Hepatocyte (in vitro differentiated cells): Measurements from ENCODE around the gene TRPV3. TPM values are rescaled to one million over a fixed set of nuclear protein-coding genes. Genes with fewer than 3 reads are reported as not detected.

ENCODE experiments used
- DNase-seq: peaks from one replicate; pipeline ENCODE4 v3.0.0-alpha.2; 2016; ENCODE audit warnings: low spot score
- H2AFZ ChIP-seq: fragments of 200-600 bp; sonication (generic); 2 replicates; pipeline ENCODE4 v1.6.0; 2016; ENCODE audit warnings: antibody characterized with exemption, mild to moderate bottlenecking
- H3K27ac ChIP-seq: fragments of 200-600 bp; sonication (generic); 2 replicates; pipeline ENCODE4 v1.5.1; 2016; ENCODE audit warnings: mild to moderate bottlenecking
- H3K27me3 ChIP-seq: fragments of 200-600 bp; sonication (generic); 2 replicates; pipeline ENCODE4 v1.6.1; 2016
- H3K36me3 ChIP-seq: fragments of 200-600 bp; sonication (generic); replicated peaks from 2 replicates; pipeline ENCODE4 v1.5.1; 2016; ENCODE audit warnings: low read depth; ENCODE audit not compliant: insufficient read depth
- H3K4me1 ChIP-seq: fragments of 200-600 bp; sonication (generic); 2 replicates; pipeline ENCODE4 v1.5.1; 2016; ENCODE audit warnings: mild to moderate bottlenecking, moderate library complexity; ENCODE audit not compliant: insufficient read depth
- H3K4me2 ChIP-seq: fragments of 200-600 bp; sonication (generic); 2 replicates; pipeline ENCODE4 v1.6.0; 2016
- H3K4me3 ChIP-seq: fragments of 200-600 bp; sonication (generic); 2 replicates; pipeline ENCODE4 v1.5.1; 2016; ENCODE audit warnings: mild to moderate bottlenecking
- H3K79me2 ChIP-seq: fragments of 200-600 bp; sonication (generic); 2 replicates; pipeline ENCODE4 v1.6.0; 2017; ENCODE audit warnings: mild to moderate bottlenecking
- H3K9me2 ChIP-seq: fragments of 200-600 bp; sonication (generic); replicated peaks from 2 replicates; pipeline ENCODE4 v1.6.0; 2017; ENCODE audit warnings: mild to moderate bottlenecking; ENCODE audit not compliant: insufficient read depth
- H3K9me3 ChIP-seq: fragments of 200-600 bp; sonication (generic); 2 replicates; pipeline ENCODE4 v1.5.1; 2016; ENCODE audit warnings: low read depth, mild to moderate bottlenecking
- H4K20me1 ChIP-seq: fragments of 200-600 bp; sonication (generic); 2 replicates; pipeline ENCODE4 v1.6.0; 2016; ENCODE audit warnings: mild to moderate bottlenecking; ENCODE audit not compliant: insufficient read depth, poor library complexity, severe bottlenecking
- EZH2 ChIP-seq: fragments of 200-600 bp; sonication (generic); IDR thresholded peaks from 2 replicates; pipeline ENCODE4 v1.6.1; 2016; ENCODE audit warnings: antibody characterized with exemption, mild to moderate bottlenecking, borderline replicate concordance
- EZH2phosphoT487 ChIP-seq: fragments of 200-600 bp; sonication (generic); IDR thresholded peaks from one replicate; pipeline ENCODE4 v1.6.1; 2018; ENCODE audit warnings: antibody characterized with exemption, mild to moderate bottlenecking, low read depth, moderate library complexity; ENCODE audit not compliant: unreplicated experiment, severe bottlenecking
- WGBS: methylation state at CpG from one replicate; pipeline ENCODE4 v1.1.6; 2016; ENCODE audit warnings: low lambda C conversion rate; ENCODE audit errors: missing lambda C conversion rate; 5-methylcytosine and 5-hydroxymethylcytosine counted together
- polyA plus RNA-seq: library from polyadenylated mRNA; unstranded; fragments of >200 nt; fragmentation: Nextera tagmentation; extraction: Ambion mirVana; gene quantifications from 2 replicates; pipeline ENCODE4 v1.2.1, GENCODE V29; 2016
- total RNA-seq: library from RNA; depleted of rRNA; stranded (reverse); fragments of >200 nt; gene quantifications from 2 replicates; pipeline ENCODE4 v1.2.3, GENCODE V29; 2014
- TF ChIP-seq, protein P1 (sequence below): fragments of 200-600 bp; sonication (generic); IDR thresholded peaks from 2 replicates; pipeline ENCODE4 v1.5.1; 2016; ENCODE audit warnings: antibody characterized with exemption, mild to moderate bottlenecking; ENCODE audit not compliant: poor library complexity

The TRPV3 gene
- total and polyA plus RNA-seq, 2 experiments from 2014 or later: 1.4 to 2.6 TPM

DNA sequence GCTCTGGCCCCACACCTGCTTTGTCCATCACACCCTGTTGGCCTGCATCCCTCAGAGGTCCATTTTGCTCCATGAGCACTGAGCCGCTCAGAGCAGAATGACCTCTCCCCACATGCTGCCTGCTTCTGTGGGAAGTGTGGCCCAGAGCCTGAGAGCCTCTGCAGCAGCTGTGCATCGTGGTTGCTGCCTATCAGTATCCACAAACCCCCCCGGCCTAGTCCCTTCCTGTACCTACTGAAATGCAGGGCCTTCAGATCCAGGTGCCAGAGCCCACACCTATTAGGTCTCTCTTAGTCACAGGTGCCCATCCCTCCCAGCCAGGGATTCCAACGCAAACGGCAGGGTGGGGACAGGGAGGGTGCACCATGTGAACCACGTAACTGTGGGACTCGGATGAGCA lies 16.6 kb upstream of the TRPV3 start:
- no peaks in the 10 kb centered on the region for H3K4me1 ChIP-seq

DNA sequence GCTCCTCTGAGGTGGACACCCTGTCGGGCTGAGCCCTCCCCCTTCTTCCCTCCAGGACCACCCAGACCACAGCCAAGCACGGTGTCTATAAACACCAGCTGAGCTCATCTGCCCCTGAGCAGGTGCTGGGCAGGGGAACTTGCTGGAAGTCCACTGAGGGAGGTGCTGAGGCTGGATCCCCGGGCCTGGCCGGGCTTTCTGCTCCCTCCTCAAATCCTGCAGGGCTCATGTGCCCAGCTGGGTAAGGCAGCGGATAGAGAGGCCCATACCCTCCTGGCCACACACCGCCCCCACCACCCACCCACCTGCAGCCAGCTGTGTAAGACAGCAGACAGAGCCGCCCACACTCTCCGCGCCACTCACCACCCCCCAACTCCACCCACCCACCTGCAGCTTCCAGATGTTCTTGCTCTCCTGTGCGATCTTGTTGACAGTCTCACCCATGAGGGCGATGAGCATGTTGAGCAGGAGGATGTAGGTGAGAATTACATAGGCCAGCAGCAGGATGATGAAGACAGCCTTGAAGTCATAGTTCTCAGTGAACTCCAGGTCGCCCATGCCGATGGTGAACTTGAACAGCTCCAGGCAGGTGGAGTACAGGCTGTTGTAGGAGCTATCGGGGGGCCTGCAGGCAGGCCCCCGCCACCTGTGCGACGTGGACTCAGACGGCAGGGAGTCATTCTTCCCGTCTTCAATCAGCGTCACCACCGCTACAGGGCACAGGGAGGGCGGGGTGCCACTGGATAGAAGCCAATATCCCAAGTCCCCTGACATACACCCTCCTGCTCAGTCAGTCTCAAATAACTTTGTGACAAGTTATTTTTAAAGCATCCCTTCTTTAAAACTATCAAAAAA lies 15.9 kb upstream of the TRPV3 start:
- Histone ChIP-seq H3K36me3 (no peaks in the 10 kb centered on the region), H3K9me2 (no peaks in the 10 kb centered on the region), H3K27me3 (no peaks in the 10 kb centered on the region), H2AFZ (no peak overlapping the region), H3K9me3 (no peaks in the 10 kb centered on the region), H3K27ac (no peak overlapping the region), H3K4me2 (no peak overlapping the region), H4K20me1 (no peaks in the 10 kb centered on the region), H3K79me2 (no peaks in the 10 kb centered on the region), H3K4me3 (no peak overlapping the region), H3K4me1 (no peaks in the 10 kb centered on the region)
- 96% methylated on average over 18 of the region's 22 CpGs for WGBS
- no peak for DNase-seq
- no peak for TF ChIP-seq EZH2phosphoT487
- TF ChIP-seq EZH2: no peak
- TF ChIP-seq, protein P1, sequence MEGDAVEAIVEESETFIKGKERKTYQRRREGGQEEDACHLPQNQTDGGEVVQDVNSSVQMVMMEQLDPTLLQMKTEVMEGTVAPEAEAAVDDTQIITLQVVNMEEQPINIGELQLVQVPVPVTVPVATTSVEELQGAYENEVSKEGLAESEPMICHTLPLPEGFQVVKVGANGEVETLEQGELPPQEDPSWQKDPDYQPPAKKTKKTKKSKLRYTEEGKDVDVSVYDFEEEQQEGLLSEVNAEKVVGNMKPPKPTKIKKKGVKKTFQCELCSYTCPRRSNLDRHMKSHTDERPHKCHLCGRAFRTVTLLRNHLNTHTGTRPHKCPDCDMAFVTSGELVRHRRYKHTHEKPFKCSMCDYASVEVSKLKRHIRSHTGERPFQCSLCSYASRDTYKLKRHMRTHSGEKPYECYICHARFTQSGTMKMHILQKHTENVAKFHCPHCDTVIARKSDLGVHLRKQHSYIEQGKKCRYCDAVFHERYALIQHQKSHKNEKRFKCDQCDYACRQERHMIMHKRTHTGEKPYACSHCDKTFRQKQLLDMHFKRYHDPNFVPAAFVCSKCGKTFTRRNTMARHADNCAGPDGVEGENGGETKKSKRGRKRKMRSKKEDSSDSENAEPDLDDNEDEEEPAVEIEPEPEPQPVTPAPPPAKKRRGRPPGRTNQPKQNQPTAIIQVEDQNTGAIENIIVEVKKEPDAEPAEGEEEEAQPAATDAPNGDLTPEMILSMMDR: no peak

More for the DNA sequence above, 16.6 kb upstream of the TRPV3 start:
- DNase-seq: no peak
- no peaks in the 10 kb centered on the region for H3K27me3 ChIP-seq
- H3K79me2 ChIP-seq: no peaks in the 10 kb centered on the region
- no peak overlapping the region for H3K27ac ChIP-seq
- H3K9me2 ChIP-seq: no peaks in the 10 kb centered on the region
- WGBS: 98% methylated on average over 7 of the region's 7 CpGs
- no peak overlapping the region for H3K4me3 ChIP-seq
- no peak overlapping the region for H2AFZ ChIP-seq
- H4K20me1 ChIP-seq: no peaks in the 10 kb centered on the region
- H3K9me3 ChIP-seq: no peaks in the 10 kb centered on the region
- no peak for TF ChIP-seq EZH2
- TF ChIP-seq, protein P1: no peak
- no peak for TF ChIP-seq EZH2phosphoT487
- H3K4me2 ChIP-seq: no peak overlapping the region
- H3K36me3 ChIP-seq: no peaks in the 10 kb centered on the region

- Histone ChIP-seq H4K20me1 (no peaks in the 10 kb centered on the region), H3K36me3 (no peaks in the 10 kb centered on the region), H3K27me3 (no peaks in the 10 kb centered on the region), H3K9me2 (no peaks in the 10 kb centered on the region), H3K4me1 (no peaks in the 10 kb centered on the region), H3K4me2 (no peak overlapping the region), H3K27ac (no peak overlapping the region), H2AFZ (no peak overlapping the region), H3K9me3 (no peaks in the 10 kb centered on the region), H3K4me3 (no peak overlapping the region), H3K79me2 (no peaks in the 10 kb centered on the region)
- no peak for DNase-seq
- WGBS: 93% methylated on average over 7 of the region's 7 CpGs
- TF ChIP-seq, protein P1: no peak
- TF ChIP-seq EZH2 (no peak), EZH2phosphoT487 (no peak)
Observed at GRCh38 chr17:3572231-3572630, 14.6 kb upstream of the TRPV3 start.
